ENCODE data around the gene ADRA2B.
"Not testable (repeated sequence)": the region's sequence is repeated elsewhere in the genome, so short reads cannot be mapped to it uniquely, and the experiment has no call there.

ADRA2B gene

DNA sequence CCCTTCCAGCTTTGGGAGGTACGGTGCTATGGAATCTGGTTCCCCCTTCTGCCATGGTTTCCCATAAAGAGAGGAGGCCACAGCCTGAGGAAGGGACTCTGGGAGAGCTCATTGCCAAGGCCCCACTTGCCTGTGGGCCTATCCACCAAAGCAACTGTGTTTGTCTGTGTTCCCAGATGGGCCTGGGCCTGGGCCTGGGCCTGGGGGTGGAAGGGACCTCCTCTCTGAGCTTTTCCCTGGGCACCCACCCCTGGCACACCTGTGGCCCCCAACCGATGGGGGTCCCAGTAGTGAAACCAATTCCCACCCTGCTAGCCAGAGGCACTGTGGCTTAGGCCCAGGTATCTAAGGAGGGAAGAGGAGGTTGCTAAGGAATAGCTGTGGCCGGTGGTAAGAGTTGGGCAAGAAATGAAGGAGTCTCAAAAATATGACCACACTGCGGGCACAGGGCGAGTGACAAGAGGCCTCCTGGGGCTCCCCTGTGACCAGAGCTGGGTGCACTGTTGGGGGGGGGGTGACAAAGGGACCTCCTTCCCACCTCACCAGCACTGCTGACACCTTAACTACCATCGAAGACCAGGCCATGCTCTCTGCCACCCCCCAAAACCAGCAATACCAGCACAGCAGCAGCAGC is 33.8 kb upstream of the ADRA2B start:
- DNase-seq (ENCODE audit: low read depth) = no peak

DNA sequence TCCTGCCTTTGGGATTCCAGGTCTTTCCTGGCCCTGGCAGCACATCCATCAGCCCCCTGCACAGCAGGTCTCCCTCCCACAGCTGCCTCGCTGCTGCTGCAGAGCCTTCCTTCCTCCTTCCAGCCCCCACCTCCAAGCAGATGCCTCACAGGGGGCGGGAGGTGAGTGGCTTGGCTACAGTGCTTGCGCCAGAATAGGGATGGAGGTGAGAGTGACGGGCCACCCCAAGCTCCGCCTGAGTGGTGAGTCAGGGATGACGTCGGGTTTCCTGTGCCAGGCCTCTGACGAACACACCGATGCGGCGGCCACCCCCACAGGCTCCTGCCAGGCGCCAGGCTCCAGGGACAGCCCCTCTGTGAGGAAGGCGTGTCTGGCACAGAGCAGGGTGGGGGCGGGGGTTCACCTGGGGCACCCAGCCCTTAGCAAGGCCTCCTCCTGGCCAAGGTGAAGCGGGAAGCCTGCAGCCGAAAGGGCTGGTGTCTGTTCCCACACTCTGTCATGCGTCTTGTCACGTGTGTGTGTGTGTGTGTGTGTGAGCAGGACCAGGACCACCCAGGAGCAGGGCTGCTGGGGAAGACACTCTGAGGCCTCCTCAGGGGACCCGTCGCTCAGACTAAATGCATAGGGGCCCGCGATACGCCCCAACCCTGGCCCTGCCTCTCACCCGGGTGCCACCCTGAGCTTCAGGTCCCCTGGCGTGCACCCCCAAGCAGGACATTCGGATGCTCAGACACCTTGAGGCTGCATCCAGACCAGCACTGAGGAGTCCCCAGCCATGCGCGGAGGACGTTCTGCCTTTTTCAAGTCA is 32.2 kb upstream of the ADRA2B start:
- no peak for DNase-seq (ENCODE audit: low read depth)

DNA sequence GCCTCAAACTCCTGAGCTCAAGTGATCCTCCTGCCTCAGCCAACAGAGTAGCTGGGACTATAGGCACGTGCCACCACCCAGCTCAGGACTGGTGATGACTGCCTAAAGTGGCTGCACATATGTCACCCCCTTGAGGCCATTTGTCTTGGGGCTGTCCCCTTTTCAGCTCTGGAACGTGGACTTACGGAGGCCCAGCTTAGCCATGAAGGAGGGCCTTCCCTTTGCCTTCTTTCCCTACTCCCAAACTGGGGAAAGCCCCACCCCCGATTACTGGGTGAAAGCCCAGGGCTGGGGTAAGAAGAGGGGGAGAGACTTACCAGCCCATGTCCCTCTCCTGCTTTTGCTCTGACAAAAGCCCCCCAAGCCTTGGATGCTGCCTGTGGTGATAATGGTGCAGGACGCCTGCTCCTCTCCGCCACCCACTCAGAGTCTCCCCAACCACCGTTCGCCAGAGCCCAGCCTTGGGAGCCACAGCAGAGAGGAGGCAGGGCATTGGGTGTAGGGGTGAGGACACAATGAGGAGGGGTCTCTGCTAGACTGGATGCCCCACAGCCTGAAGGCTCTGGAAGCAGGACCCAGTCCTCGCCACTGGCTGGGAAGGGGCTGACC is 31.3 kb upstream of the ADRA2B start:
- DNase-seq (ENCODE audit: low read depth) = no peak

DNA sequence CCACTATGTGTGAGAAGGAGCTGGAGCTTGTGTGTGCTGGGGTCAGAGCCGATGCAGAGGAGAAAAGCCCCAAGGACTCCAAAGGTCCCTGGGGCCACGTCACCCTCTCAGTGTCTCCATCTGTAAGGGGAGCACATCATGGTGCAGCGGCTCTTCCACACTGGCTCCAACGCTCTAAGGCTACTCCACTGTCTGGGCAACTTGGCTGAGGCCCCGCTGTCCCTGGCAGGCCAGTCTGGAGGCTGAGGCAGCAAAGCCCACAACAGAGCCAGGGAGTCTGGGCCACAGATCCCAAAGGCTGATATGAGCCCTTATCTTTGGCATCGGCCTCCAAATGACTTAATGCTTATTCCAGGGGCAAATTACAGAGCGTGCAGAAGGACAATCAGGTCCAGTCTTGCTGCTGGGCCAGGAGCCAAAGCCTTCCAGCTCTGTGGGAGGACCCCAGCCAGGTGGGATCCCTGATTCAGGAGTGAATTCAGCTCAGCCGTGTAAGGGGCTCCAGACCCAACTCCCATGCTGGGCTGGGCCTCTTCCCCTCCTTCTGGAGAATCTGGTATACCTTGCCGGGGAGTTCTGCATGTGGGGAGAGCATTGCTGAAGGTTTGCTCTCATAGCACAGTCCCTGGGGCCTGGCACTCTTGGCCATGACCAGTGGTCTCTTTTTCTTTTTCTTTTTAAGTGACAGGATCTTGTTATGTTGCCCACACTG is 30.7 kb upstream of the ADRA2B start:
- no peak for DNase-seq (ENCODE audit: low read depth)

DNA sequence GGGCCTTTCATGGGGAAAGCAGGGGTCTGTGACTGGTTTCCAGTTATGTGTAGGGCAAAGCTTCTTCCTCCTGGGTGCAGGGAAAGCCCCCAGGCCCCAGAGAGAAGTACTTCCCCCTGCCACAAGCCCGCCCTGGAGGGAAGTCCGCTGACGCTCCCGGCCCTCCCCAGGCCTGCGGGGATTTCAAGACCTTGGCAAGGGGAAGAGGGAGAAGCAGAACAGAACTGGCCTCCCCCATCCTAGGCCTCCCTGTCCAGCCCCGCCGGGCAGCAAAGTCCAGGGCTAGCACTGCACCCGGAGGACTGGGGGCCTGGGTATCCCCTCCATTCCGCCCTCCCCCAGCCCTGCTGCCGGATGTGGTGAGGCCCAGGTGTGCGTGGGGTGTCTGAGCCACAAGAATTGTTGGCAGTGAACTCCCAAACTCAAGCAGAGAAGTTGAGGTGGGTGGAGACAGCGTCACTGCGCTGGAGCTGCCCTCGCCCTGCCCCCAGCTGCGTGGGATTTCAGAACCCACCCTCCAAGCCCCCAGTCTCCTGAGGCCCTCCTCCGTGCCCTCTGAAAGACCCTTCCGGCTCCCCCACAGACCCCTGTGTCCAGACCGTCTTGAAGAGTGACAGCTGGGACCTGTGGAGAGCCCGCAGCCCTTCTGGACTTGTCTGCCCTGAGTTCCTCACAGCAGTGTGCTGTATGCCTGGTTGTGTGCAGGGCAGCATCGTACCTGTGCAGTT is 29.9 kb upstream of the ADRA2B start:
- no peak for DNase-seq (ENCODE audit: low read depth)

DNA sequence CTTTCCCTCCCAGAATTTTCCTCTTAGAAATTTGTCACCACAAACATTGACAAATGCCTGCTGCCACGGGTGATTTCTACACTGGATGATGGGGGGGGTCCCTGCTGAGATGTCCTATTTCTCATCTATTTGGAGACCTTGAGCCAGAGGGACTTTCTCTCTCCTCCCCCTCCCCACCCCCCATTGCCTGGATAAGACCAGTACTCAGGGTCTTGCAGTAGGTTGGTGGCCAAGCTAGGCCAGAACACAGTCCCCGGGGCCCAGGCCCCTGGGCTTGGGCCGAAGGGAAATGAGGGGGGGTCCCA is 29.4 kb upstream of the ADRA2B start:
- no peak for DNase-seq (ENCODE audit: low read depth)

DNA sequence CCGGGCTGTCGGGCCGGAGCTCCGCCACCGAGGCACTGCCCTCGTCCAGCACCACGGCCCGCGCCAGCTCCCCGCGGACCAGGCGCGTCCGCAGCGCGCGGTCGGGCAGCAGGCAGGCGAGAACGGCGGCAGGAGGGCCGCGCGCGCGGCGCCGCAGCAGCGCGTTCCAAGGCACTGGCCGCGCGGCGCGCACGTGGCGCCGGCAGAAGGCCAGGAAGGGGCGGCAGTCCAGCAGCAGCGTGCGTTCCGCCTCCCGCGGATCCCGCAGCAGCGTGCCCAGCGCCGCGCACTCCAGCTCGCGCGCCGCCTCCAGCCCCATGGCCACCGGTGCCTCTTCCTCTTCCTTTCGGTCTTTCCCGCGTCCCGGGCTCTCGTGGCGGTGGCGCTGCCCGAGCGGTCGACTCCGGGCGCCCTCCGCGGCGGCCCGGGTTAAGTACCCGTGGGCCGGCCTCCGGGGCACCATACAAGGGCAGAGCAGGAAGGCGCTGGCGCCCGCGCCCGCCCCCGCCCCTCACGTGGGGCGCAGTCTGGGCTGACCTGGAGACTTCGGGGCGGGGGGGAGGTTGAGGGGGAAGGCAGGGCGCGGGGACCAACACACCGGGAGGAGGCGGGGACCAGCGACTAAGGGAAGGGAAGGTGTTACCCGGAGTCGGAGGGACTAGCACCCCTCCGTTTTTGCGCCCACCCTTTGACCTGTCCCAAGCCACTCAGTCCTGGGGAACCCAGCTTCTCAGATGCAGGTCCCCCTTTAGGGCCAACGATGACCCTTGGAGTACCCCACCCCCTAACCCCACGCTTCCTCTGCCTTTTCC is 28.9 kb upstream of the ADRA2B start, which contains the start of gene DUSP2:
Gene DUSP2 (minus strand): TSS at position 405 of the 812 bp plus-strand sequence. CDS start 86 bp downstream, at position 319.
- no peak for DNase-seq (ENCODE audit: low read depth)

DNA sequence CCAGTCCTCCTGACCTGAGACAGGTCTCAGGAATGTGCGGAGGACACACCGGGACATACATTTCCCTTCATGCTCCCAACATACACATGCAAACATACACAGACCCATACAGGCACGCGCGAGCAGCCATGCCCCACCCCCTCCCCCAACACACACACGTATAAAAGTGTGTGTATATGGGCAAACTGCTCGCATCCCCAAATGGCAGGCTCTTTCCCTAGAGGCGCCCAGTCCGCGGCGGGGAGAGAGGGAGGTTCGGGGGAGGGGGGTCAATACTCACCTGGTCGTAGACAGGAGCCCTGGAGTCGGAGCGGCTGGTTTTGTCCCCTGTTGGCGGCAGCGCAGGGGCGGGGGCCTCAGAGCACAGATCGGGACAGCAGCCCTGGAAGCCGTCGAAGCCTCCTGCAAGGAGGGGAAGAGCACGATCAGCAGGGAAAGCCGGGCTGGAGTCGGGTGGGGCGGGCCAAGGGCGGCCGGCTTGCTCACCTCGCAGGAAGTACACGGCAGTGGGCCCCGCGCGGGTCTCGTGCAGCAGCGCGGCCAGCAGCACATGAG is 28.2 kb upstream of the ADRA2B start:
- DNase-seq (ENCODE audit: low read depth) = no peak

DNA sequence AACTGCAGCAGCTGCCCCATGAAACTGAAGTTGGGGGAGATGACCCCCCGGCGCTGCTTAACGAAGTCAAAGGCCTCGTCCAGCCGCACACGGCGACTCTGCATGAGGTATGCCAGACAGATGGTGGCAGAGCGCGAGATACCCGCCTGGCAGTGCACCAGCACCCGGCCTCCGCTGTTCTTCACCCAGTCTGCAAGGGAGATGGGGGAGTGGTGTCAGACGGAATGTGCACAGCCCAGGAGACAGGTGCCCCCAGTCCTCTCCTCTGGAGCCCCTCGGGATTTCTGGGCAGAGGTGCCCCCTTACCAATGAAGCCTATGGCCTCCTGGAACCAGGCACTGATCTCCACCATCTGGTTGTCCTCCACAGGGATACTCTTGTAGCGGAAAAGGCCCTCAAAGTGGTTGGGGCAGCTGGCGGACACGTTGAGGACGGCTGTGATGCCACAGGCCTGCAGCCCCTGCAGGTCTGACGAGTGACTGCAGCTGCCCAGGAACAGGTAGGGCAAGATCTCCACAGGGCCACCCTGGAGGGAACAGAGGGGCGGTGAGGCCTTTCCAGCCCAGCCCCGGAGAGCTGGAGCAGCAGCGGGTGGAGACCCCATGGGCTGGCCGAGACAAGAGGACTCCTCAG is 27.6 kb upstream of the ADRA2B start:
- no peak for DNase-seq (ENCODE audit: low read depth)

DNA sequence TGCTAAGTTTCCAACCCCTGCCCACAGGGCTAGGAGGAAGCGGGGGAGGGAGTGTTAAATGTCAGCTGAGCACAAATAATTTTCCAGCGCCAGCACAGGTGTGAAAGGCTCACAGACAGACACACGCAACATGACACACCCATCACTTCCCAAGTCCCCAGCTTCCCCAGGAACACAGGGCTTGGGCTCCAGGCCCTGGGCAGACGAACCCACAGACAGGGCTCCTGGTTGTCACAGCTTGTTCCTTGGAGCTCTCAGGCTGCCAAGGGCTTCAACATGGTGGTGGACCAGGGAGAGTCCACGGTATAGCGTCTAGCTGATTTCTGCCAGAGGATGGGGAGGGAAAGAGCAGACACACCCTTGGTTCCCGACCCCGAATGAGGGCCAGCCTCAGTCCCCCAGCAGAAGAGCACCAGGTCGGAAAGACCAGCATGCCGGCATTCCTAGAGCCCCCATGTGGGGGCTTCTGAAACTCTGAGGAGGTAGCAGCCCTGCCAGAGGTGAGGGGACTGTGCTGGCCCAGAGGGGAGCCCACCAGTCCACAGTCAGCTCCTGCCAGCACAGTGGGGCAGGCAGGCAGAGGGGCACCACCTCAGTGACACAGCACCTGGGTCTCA is 27.0 kb upstream of the ADRA2B start:
- no peak for DNase-seq (ENCODE audit: low read depth)

DNA sequence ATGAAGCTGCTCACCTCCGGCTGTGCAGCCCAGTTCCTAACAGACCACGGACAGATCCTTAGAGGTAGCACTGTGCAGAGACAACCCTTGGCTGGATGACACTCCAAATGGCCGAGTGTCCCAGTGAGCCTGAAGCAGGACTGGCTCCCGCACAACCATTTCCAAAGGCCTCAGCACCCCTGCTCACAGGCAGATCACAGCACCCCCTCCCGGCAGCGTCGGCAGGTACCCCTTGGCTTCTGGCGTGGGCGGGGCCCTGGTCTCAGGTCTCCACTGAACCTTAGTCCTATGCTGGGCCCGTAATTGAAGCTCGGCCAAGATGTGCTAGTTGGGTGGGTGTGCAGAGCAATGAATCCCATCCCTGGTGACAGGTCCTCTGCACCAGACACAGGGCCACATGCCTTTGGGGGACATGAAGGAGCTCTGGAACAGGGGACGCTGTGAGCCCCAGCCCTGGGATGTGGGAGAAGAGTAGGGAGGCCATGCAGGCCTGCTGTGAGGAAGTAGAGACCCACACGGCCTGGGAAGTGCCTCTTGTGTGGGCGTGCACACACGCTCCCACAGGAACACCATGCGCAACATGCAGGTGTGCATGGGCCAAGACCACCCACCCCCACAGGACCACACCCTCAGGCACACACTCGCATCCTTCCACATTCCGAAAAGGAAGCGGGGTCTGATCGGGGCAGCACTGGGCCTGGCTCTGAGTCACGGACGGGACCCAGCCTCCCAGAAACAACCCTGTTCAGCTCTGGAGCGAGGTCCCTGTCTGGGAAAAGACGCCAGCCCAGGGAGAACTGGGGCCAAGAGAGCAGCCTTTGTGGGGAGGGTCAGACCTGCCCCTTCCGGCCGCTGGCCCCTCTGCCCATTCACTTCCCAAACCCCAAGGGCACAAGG is 26.1 kb upstream of the ADRA2B start:
- no peak for DNase-seq (ENCODE audit: low read depth)

DNA sequence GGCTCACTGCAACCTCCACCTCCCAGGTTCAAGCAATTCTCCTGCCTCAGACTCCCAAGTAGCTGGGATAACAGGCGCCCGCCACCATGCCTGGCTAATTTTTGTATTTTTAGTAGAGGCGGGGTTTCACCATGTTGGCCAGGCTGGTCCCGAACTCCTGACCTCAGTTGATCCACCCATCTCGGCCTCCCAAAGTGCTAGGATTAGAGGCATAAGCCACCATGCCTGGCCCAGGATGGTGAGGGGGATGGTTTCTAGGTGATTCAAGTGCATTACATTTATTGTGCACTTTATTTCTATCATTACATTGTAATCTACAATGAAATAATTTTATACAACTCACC is 25.2 kb upstream of the ADRA2B start:
- DNase-seq (ENCODE audit: low read depth) = not testable (repeated sequence)

DNA sequence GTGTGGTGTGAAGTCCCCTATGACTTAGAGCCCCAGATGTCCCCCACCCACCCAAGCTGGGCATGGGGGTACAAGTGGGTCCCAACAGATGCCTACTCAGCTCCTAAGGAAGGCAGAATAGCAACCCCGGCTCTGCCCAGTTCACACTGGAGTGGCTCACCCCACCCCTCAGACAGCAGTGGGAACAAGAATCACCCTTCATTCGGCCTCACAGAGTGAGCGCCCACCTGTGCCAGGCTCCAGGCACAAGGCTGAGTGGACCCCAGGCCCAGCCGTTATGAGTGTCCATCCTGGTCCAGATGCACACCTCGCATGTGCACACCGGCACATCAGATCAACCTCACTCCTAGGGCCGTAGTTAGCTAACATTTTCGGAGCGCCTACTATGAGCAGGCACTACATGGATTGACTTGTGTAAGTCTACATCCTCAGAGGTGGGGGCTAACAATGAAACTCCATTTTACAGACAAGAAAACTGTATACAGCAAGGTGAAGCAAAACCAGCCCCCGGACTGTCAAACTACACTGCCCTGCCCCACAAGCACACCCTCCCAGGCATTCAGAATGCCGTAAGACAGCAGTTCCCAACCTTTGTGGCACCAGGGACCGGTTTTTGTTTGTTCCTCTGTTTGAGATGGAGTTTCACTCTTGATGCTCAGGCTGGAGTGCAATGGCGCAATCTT is 24.7 kb upstream of the ADRA2B start:
- DNase-seq (ENCODE audit: low read depth) = no peak

DNA sequence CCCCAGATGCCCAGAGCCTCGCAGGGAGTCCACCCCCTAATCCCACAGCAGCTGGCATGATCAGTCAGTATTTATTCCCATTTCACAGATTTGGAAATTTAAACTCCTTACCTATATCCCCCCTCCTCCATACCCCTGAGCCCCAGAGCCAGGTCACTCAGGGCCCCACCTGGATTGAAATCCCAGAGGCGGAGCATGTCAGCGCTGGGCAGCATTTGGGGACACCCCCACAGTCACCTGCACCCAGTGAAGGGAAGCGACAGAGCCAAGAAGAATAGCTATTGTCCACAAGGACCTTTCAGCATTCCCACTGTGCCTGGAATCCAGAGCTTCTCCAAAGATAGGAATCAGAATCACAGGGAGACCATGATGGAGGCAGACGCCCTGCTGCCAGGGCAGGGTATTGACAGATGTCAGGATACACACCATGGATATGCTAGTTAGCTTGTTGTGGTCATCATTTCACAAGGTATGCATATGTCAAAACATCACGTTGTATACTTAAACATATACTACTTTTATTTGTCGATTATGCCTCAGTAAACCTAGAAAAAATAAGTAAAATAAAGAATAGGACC is 22.9 kb upstream of the ADRA2B start:
- DNase-seq (ENCODE audit: low read depth) = no peak

DNA sequence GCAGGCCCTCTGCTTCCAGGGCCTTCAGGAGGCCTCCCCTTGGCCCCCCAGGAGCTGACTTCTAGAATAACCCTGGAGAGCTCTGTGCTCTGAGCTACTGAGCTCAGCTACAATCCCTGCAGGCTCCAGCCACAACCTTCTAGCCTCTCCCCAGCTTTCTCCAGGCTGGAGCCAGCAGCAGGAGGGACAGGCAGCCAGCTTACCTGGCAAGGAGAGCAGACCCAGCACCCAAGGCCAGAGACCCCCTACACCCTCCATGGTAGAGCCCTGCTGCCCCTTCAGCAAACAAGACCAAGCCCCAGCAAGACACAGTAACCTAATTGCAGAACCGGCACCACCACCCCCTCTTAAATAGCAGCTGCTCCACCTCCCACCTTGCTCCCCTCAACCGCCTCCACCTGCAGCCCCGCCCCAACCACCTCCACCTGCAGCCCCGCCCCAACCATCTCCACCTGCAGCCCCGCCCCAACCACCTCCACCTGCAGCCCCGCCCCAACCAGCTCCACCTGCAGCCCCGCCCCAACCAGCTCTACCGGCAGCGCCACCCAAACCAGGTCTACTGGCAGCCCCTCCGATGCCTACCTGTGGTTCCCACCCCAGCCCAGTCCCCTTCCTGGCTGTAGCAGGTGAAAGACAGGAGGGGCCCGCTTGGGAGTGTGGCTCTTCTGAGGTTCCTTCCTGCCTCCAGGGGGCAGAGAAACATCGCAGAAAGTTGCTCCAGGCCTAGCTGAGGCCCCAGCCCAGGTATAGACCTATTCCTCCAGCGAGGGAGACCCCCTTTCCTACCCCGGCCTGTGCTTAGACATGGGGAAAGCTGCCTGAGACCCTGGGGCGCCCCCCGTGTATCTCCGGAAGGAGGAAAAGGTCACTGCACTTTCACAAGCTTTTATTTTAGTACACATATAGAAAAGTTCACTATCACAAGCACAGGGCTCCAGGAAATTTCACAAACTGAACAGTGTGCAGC is 22.1 kb upstream of the ADRA2B start, which contains the start of gene ASTL:
Gene ASTL (minus strand): TSS at position 324 of the 967 bp plus-strand sequence. CDS start 66 bp downstream, at position 258.
- no peak for DNase-seq (ENCODE audit: low read depth)

DNA sequence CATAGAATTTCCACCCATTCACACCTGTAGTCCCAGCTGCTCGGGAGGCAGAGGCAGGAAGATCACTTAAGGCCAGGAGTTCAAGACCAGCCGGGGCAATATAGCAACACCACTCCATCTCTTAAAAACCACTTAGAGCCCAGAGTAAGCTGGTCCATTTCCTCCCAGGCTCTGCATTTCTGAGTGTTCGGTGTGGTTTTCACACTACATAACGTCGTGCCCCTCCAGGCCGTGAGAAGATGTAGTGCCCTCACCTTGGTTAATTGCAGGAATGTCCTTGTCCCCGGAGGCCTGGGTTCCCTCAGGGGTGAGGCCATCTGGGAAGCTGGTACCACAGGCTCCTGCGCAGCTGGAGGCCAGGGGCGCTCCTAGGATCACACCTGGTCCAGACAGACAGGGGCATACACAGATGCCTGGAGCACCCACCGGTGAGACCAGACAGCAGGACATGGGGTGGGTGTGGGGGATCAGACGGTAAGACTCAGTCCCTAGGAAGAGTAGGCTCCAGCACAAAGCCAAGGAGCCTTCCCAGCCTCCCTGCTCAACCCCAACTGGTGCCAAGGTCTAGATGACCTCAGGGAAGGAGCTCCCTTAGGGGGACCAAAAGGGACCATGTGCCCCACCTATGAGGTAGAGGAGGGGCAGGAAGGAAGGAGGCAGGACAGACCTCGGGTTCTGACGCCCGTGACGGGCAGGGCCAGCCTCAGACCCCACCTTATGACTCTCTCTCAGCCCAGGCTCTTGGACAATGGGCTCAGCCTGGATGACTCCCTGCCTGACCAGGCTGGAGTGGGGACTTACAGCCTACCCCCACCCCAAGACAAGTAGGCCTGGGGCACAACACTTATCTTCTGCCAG is 21.2 kb upstream of the ADRA2B start:
- DNase-seq (ENCODE audit: low read depth) = no peak
